PC-9 (cell line): ENCODE data around the gene ARHGAP24. TPM values are rescaled to one million over a fixed set of nuclear protein-coding genes. Genes with fewer than 3 reads are reported as not detected.

ENCODE experiments used
- BruUV-seq: library from RNA; stranded (reverse); fragments of 400-500 nt; replicated peaks from 2 replicates; lab custom pipeline; 2021; lab: Mats Ljungman, UMichigan
- CTCF ChIA-PET: fragments of 300-600 bp; sonication (Branson Sonifier 250); formaldehyde crosslinking; loops from one replicate; lab custom pipeline; 2022; ENCODE audit warnings: antibody characterized with exemption; lab: Charles Lee
- POLR2A ChIA-PET: fragments of 300-600 bp; sonication (Branson Sonifier 250); formaldehyde crosslinking; loops from one replicate; lab custom pipeline; 2022; ENCODE audit warnings: antibody characterized with exemption; ENCODE audit not compliant: unreplicated experiment; lab: Charles Lee
- DNase-seq, 2 experiments: peaks; one replicate each; pipeline versions ENCODE4 v3.0.0 to v3.0.0-alpha.2; 2015 to 2022; ENCODE audit warnings: mixed read lengths in 1 of 2
- H2AFZ ChIP-seq: fragments of 200-600 bp; sonication (generic); 2 replicates; pipeline ENCODE4 v1.8.1; 2017; ENCODE audit warnings: antibody characterized with exemption
- H3F3A ChIP-seq: fragments of 200-600 bp; sonication (generic); 2 replicates; pipeline ENCODE4 v1.8.1; 2017; ENCODE audit warnings: antibody characterized with exemption, mild to moderate bottlenecking, low read depth; ENCODE audit not compliant: insufficient read depth
- H3K27ac ChIP-seq: fragments of 200-600 bp; sonication (generic); 2 replicates; pipeline ENCODE4 v1.6.1; 2016; ENCODE audit warnings: mixed run types
- H3K27me3 ChIP-seq: fragments of 200-600 bp; sonication (generic); 2 replicates; pipeline ENCODE4 v1.6.1; 2016; ENCODE audit warnings: low read depth, mixed run types; ENCODE audit not compliant: insufficient read depth
- H3K36me3 ChIP-seq: fragments of 200-600 bp; sonication (generic); 2 replicates; pipeline ENCODE4 v1.6.1; 2016; ENCODE audit warnings: low read depth, mixed run types
- H3K4me1 ChIP-seq: fragments of 200-600 bp; sonication (generic); replicated peaks from 2 replicates; pipeline ENCODE4 v1.6.1; 2016; ENCODE audit warnings: mixed run types; ENCODE audit not compliant: insufficient read depth
- H3K4me2 ChIP-seq: fragments of 200-600 bp; sonication (generic); 2 replicates; pipeline ENCODE4 v1.6.1; 2017; ENCODE audit warnings: mixed run types
- H3K4me3 ChIP-seq: fragments of 200-600 bp; sonication (generic); 2 replicates; pipeline ENCODE4 v1.6.1; 2016; ENCODE audit warnings: mixed run types
- H3K79me2 ChIP-seq: fragments of 200-600 bp; sonication (generic); 2 replicates; pipeline ENCODE4 v1.6.1; 2017; ENCODE audit warnings: low read depth, mixed run types
- H3K9me2 ChIP-seq: fragments of 200-600 bp; sonication (generic); 2 replicates; pipeline ENCODE4 v1.8.1; 2017; ENCODE audit warnings: mild to moderate bottlenecking; ENCODE audit not compliant: insufficient read depth
- H3K9me3 ChIP-seq: fragments of 200-600 bp; sonication (generic); 2 replicates; pipeline ENCODE4 v1.8.1; 2016; ENCODE audit warnings: low read depth; ENCODE audit not compliant: insufficient read depth
- H4K20me1 ChIP-seq: fragments of 200-600 bp; sonication (generic); 2 replicates; pipeline ENCODE4 v1.8.1; 2017; ENCODE audit not compliant: insufficient read depth
- EZH2 ChIP-seq: fragments of 200-600 bp; sonication (generic); IDR thresholded peaks from 2 replicates; pipeline ENCODE4 v1.8.0; 2017; ENCODE audit warnings: antibody characterized with exemption, low read depth
- intact Hi-C: fragments of 100-400 bp; cut with micrococcal nuclease; formaldehyde crosslinking; loops from one replicate; pipeline ENCODE4 v1.10.0; 2022; ENCODE audit not compliant: unreplicated experiment
- total RNA-seq: library from RNA; stranded (reverse); gene quantifications from 2 replicates; pipeline ENCODE4 v1.2.3, GENCODE V29; 2021
- TF ChIP-seq, protein P1 (sequence below): fragments of 200-600 bp; sonication (generic); conservative IDR thresholded peaks from 2 replicates; pipeline ENCODE4 v1.6.1; 2017; ENCODE audit warnings: mixed run types, antibody characterized with exemption, mild to moderate bottlenecking, moderate library complexity

Gene ARHGAP24
- total RNA-seq, 1 experiment from 2014 or later: 2.2 TPM

DNA sequence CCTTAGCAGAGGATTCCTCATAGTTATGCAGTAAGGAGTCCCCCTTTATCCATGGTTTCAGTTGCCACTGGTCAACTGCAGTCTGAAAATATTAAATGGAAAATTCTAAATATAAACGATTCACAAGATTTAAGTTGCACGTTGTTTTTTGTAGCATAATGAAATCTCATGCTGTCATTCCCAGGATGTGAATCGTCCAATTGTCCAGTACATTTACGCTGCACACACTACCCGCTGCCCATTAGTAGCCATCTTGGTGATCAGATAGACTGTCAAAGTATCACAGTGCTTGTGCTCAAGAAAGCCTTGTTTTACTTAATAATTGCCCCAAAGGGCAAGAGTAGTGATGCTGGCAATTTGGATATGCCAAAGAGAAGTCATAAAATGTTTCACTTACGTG, 450.1 kb downstream of the ARHGAP24 start:
- Histone ChIP-seq H3K79me2 (no peaks in the 10 kb centered on the region), H3K4me3 (no peak overlapping the region), H3K27ac (no peak overlapping the region), H3K27me3 (no peaks in the 10 kb centered on the region), H3K4me2 (no peak overlapping the region), H2AFZ (no peak overlapping the region), H3K9me2 (no peaks in the 10 kb centered on the region), H3K4me1 (no peaks in the 10 kb centered on the region), H4K20me1 (no peaks in the 10 kb centered on the region), H3F3A (no peaks in the 10 kb centered on the region), H3K36me3 (no peaks in the 10 kb centered on the region), H3K9me3 (no peaks in the 10 kb centered on the region)
- DNase-seq: no peak
- no peak for TF ChIP-seq EZH2
- TF ChIP-seq, protein P1, sequence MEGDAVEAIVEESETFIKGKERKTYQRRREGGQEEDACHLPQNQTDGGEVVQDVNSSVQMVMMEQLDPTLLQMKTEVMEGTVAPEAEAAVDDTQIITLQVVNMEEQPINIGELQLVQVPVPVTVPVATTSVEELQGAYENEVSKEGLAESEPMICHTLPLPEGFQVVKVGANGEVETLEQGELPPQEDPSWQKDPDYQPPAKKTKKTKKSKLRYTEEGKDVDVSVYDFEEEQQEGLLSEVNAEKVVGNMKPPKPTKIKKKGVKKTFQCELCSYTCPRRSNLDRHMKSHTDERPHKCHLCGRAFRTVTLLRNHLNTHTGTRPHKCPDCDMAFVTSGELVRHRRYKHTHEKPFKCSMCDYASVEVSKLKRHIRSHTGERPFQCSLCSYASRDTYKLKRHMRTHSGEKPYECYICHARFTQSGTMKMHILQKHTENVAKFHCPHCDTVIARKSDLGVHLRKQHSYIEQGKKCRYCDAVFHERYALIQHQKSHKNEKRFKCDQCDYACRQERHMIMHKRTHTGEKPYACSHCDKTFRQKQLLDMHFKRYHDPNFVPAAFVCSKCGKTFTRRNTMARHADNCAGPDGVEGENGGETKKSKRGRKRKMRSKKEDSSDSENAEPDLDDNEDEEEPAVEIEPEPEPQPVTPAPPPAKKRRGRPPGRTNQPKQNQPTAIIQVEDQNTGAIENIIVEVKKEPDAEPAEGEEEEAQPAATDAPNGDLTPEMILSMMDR: no peak
- CTCF ChIA-PET: no interaction called here
- intact Hi-C loops: no loop called here
- no TSS peak for BruUV-seq
- POLR2A ChIA-PET: no interaction called here

GRCh38 chr4:85928775-85929591, 454.0 kb downstream of the ARHGAP24 start:
- no peaks in the 10 kb centered on the region for H4K20me1 ChIP-seq
- CTCF ChIA-PET: no interaction called here
- intact Hi-C loops: no loop called here
- no TSS peak for BruUV-seq
- DNase-seq: no peak
- no peak overlapping the region for H3K4me2 ChIP-seq
- no peaks in the 10 kb centered on the region for H3K36me3 ChIP-seq
- H3K79me2 ChIP-seq: no peaks in the 10 kb centered on the region
- no peak for TF ChIP-seq EZH2
- TF ChIP-seq, protein P1: no peak
- POLR2A ChIA-PET: no interaction called here
- no peaks in the 10 kb centered on the region for H3K9me2 ChIP-seq
- no peak overlapping the region for H3K27ac ChIP-seq
- H3K4me3 ChIP-seq: no peak overlapping the region
- no peak overlapping the region for H2AFZ ChIP-seq
- no peaks in the 10 kb centered on the region for H3K4me1 ChIP-seq
- no peaks in the 10 kb centered on the region for H3K27me3 ChIP-seq
- no peaks in the 10 kb centered on the region for H3F3A ChIP-seq
- no peaks in the 10 kb centered on the region for H3K9me3 ChIP-seq

DNA sequence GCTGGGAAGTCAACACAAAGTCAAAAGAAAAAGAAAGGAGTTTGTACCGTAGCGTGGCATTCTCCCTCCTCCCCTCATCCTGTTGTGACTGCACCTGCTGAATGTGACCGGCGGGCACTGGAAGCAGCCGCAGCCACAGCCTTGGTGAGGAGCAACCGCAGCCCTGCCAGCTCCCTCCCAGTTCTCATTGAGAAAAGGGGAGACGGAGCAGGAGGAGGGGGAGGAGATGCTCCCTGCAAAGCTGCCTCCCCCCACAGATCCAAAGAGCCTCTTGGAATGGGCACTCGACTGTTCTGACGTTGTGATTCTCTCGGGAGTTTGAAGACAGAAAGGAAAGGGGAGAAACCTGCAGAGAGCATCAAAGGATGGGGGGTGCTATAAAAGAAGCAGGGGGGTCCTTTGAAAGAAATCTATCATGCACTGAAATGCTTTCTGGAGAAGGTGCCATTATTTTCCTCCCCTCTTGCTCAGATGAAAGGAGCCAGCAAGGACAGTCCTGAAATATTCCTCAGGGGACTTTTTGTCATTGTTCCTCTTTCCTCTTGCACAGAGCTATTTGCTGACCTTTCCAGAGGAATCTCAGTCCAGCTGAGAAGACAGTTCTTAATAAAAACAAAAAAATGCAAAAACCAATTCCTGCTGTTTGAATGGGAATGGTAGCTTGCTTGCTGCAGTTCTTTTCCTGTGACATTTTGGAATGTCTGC, 455.2 kb downstream of the ARHGAP24 start:
- intact Hi-C loops: no loop called here
- Histone ChIP-seq H3K9me3 (no peaks in the 10 kb centered on the region), H3F3A (no peaks in the 10 kb centered on the region), H2AFZ (no peak overlapping the region), H4K20me1 (no peaks in the 10 kb centered on the region), H3K27me3 (no peaks in the 10 kb centered on the region), H3K36me3 (no peaks in the 10 kb centered on the region), H3K4me3 (no peak overlapping the region), H3K9me2 (no peaks in the 10 kb centered on the region), H3K79me2 (no peaks in the 10 kb centered on the region), H3K27ac (no peak overlapping the region), H3K4me2 (no peak overlapping the region), H3K4me1 (no peaks in the 10 kb centered on the region)
- ChIA-PET CTCF (no interaction called here), POLR2A (no interaction called here)
- DNase-seq: no peak
- BruUV-seq: no TSS peak
- TF ChIP-seq, protein P1: no peak
- no peak for TF ChIP-seq EZH2
